ENCODE data around the gene PDPK1. TPM values are rescaled to one million over a fixed set of nuclear protein-coding genes. Genes with fewer than 3 reads are reported as not detected.

PDPK1 gene
- total RNA-seq, 3 donors from 2014 or later (not counting 1 experiment from before 2014, with no cell fraction given): 63.1 to 80.7 (median 73.5) TPM

DNA sequence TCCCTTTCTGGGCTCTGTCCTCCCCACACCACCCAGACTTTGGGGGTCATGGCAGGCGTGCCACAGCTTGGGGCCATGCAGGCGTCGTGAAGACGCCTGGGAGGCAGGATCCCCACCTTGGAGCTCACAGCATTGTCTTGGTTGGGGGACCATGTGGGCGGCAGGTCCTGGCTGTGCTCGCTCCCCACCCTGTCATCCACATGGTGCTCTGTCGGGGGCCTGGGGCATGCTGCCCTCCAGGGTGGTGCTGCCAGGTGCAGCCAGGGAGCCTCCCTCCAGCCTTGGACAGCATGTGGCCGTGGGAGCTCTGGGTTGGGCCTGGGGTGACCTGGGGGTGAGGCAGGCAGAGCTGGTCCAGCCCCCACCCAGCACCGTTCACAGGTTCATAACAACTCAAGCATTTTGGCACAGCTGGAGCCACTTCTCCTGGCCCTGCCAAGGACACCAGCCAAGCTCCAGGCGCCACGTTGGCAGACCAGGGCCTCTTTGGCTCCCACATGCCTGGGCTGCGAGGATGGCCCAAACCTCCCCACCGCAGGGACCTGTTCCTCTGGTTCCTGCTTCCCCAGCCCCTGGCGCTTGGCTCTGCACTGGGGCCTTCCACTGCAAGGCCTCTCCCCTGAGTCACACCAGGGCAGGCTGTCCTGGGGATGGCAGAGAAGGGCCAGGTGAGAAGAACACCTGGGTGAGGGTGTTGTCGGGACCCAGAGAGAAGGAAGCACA is 39.1 kb upstream of the PDPK1 start:
- H3K4me3 ChIP-seq (ENCODE audit: low read length): no peak overlapping the region
- no peak for DNase-seq
- H3K36me3 Mint-ChIP-seq: no peaks in the 10 kb centered on the region
- peaks cover 0 to 4% of the 10 kb centered on the region in 2 donors for H3K4me1 Mint-ChIP-seq
- 92% methylated on average over 15 of the region's 15 CpGs for WGBS (ENCODE audit: insufficient coverage)
- H3K36me3 ChIP-seq (ENCODE audit: control insufficient read depth, insufficient read depth, low read length): peaks cover 6% of the 10 kb centered on the region
- H3K27ac Mint-ChIP-seq: no peak overlapping the region
- no peak overlapping the region for H3K27ac ChIP-seq (ENCODE audit: low read length)
- no peak for ATAC-seq
- intact Hi-C loops (cut with micrococcal nuclease): no loop called here
- no peak for TF ChIP-seq CTCF (IDR thresholded peaks at IDR 0.05)
- peaks cover 11% of the 10 kb centered on the region for H3K4me1 ChIP-seq (ENCODE audit: control insufficient read depth, insufficient read depth, low read length)
- H3K27me3 Mint-ChIP-seq (ENCODE audit: low read depth in 2 of 2): no peaks in the 10 kb centered on the region
- H3K9me3 ChIP-seq (ENCODE audit: control insufficient read depth, insufficient read depth, low read length): no peaks in the 10 kb centered on the region
- no peak overlapping the region for H3K4me3 Mint-ChIP-seq
- no peaks in the 10 kb centered on the region for H3K27me3 ChIP-seq (ENCODE audit: control insufficient read depth, insufficient read depth, low read length)
- H3K9me3 Mint-ChIP-seq: no peaks in the 10 kb centered on the region

GRCh38 chr16:2499454-2499853 is 38.4 kb upstream of the PDPK1 start:
- no peak overlapping the region for H3K4me3 ChIP-seq (ENCODE audit: low read length)
- Mint-ChIP-seq H3K36me3 (no peaks in the 10 kb centered on the region), H3K4me1 (peaks cover 0 to 4% of the 10 kb centered on the region in 2 donors), H3K9me3 (no peaks in the 10 kb centered on the region), H3K27ac (no peak overlapping the region), H3K27me3 (ENCODE audit: low read depth in 2 of 2) (no peaks in the 10 kb centered on the region), H3K4me3 (no peak overlapping the region)
- H3K36me3 ChIP-seq (ENCODE audit: control insufficient read depth, insufficient read depth, low read length): peaks cover 6% of the 10 kb centered on the region
- DNase-seq (no peak), ATAC-seq (no peak)
- peaks cover 11% of the 10 kb centered on the region for H3K4me1 ChIP-seq (ENCODE audit: control insufficient read depth, insufficient read depth, low read length)
- intact Hi-C loops (cut with micrococcal nuclease): no loop called here
- 93% methylated on average over 6 of the region's 6 CpGs for WGBS (ENCODE audit: insufficient coverage)
- no peaks in the 10 kb centered on the region for H3K9me3 ChIP-seq (ENCODE audit: control insufficient read depth, insufficient read depth, low read length)
- no peak overlapping the region for H3K27ac ChIP-seq (ENCODE audit: low read length)
- TF ChIP-seq CTCF (IDR thresholded peaks at IDR 0.05): no peak
- no peaks in the 10 kb centered on the region for H3K27me3 ChIP-seq (ENCODE audit: control insufficient read depth, insufficient read depth, low read length)

- Histone ChIP-seq H3K4me3 (ENCODE audit: low read length) (no peak overlapping the region), H3K27me3 (ENCODE audit: control insufficient read depth, insufficient read depth, low read length) (no peaks in the 10 kb centered on the region), H3K9me3 (ENCODE audit: control insufficient read depth, insufficient read depth, low read length) (no peaks in the 10 kb centered on the region), H3K36me3 (ENCODE audit: control insufficient read depth, insufficient read depth, low read length) (peaks cover 6% of the 10 kb centered on the region), H3K4me1 (ENCODE audit: control insufficient read depth, insufficient read depth, low read length) (peaks cover 11% of the 10 kb centered on the region), H3K27ac (ENCODE audit: low read length) (no peak overlapping the region)
- no peak overlapping the region for H3K27ac Mint-ChIP-seq
- WGBS (ENCODE audit: insufficient coverage): 94% methylated on average over 29 of the region's 29 CpGs
- H3K27me3 Mint-ChIP-seq (ENCODE audit: low read depth in 2 of 2): no peaks in the 10 kb centered on the region
- H3K4me3 Mint-ChIP-seq: no peak overlapping the region
- intact Hi-C loops (cut with micrococcal nuclease): no loop called here
- H3K9me3 Mint-ChIP-seq: no peaks in the 10 kb centered on the region
- TF ChIP-seq CTCF (IDR thresholded peaks at IDR 0.05): no peak
- ATAC-seq: no peak
- DNase-seq: no peak
- no peaks in the 10 kb centered on the region for H3K36me3 Mint-ChIP-seq
- peaks cover 0 to 4% of the 10 kb centered on the region in 2 donors for H3K4me1 Mint-ChIP-seq
Measured at GRCh38 chr16:2499890-2500429, 37.9 kb upstream of the PDPK1 start.

All from natural killer cell (primary cell).